ENCODE measurements around the gene SDHA.
"Not testable (repeated sequence)": the region's sequence is repeated elsewhere in the genome, so short reads cannot be mapped to it uniquely, and the experiment has no call there.

The SDHA gene

GRCh38 chr5:186091-187041 lies 31.8 kb upstream of the SDHA start:
- DNase-seq: no peak

GRCh38 chr5:187042-187431 lies 31.1 kb upstream of the SDHA start:
- DNase-seq: no peak

- DNase-seq: no peak
These were observed 30.3 kb upstream of the SDHA start for GRCh38 chr5:187617-188451.

GRCh38 chr5:188488-189481 lies 29.3 kb upstream of the SDHA start:
- no peak for DNase-seq

- no peak for DNase-seq
These were observed 28.6 kb upstream of the SDHA start for GRCh38 chr5:189486-189885.

GRCh38 chr5:189976-190365 lies 28.1 kb upstream of the SDHA start:
- no peak for DNase-seq

- DNase-seq: no peak
These were observed 27.6 kb upstream of the SDHA start for GRCh38 chr5:190366-191035.

- no peak for DNase-seq
These were observed 26.8 kb upstream of the SDHA start, which contains the start of gene LRRC14B for GRCh38 chr5:191036-191948. TSS of gene LRRC14B (plus strand) at chr5:191495. CDS start at chr5:191539, 44 bp downstream.

GRCh38 chr5:191949-192690 lies 26.0 kb upstream of the SDHA start:
- no peak for DNase-seq

- no peak for DNase-seq
These were observed 25.5 kb upstream of the SDHA start for GRCh38 chr5:192691-192969.

GRCh38 chr5:192970-193831 lies 24.9 kb upstream of the SDHA start:
- no peak for DNase-seq

GRCh38 chr5:194102-194501 lies 24.0 kb upstream of the SDHA start:
- no peak for DNase-seq

GRCh38 chr5:194603-195209 lies 23.4 kb upstream of the SDHA start:
- no peak for DNase-seq

GRCh38 chr5:195401-196160 lies 22.5 kb upstream of the SDHA start:
- DNase-seq: no peak

- DNase-seq: no peak
These were observed 21.8 kb upstream of the SDHA start for GRCh38 chr5:196350-196749.

GRCh38 chr5:197031-197430 lies 21.1 kb upstream of the SDHA start:
- not testable (repeated sequence) for DNase-seq

GRCh38 chr5:197892-198489 lies 20.1 kb upstream of the SDHA start:
- DNase-seq: no peak
